ENCODE measurements around the gene CA6.

GRCh38 chr1:8987881-8988617, 42.4 kb downstream of the CA6 start:
- peak; percentile 40 to 96 (median 84) for TF ChIP-seq CTCF (IDR thresholded peaks at IDR 0.05)
- no peak for TF ChIP-seq POLR2A (IDR thresholded peaks at IDR 0.05)
